Activated naive CD8-positive, alpha-beta T cell treated with anti-CD3 and anti-CD28 coated beads, Interleukin-2, amount 50 U/mL, for 24 hours (primary cell): ENCODE data around the gene FDCSP.

Experiments
- ATAC-seq: fragments of 150-1000 bp; cut with Tn5 transposase; one replicate; pipeline ENCODE4 v1.10.0; 2021
- DNase-seq: peaks from one replicate; pipeline ENCODE4 v3.0.0; 2021
- H3K27ac Mint-ChIP-seq: one replicate; pipeline ENCODE4 v1.8.0; 2021; ENCODE audit warnings: mild to moderate bottlenecking, mixed read lengths
- H3K27me3 Mint-ChIP-seq: one replicate; pipeline ENCODE4 v1.8.0; 2021; ENCODE audit warnings: mixed read lengths
- H3K36me3 Mint-ChIP-seq: one replicate; pipeline ENCODE4 v1.8.0; 2021; ENCODE audit warnings: low read depth, mixed read lengths
- H3K4me1 Mint-ChIP-seq: one replicate; pipeline ENCODE4 v1.8.0; 2021; ENCODE audit warnings: mixed read lengths
- H3K4me3 Mint-ChIP-seq: one replicate; pipeline ENCODE4 v1.8.0; 2021; ENCODE audit warnings: mild to moderate bottlenecking, moderate library complexity, mixed read lengths
- H3K9me3 Mint-ChIP-seq: one replicate; pipeline ENCODE4 v1.8.0; 2021; ENCODE audit warnings: mixed read lengths

Gene FDCSP

DNA sequence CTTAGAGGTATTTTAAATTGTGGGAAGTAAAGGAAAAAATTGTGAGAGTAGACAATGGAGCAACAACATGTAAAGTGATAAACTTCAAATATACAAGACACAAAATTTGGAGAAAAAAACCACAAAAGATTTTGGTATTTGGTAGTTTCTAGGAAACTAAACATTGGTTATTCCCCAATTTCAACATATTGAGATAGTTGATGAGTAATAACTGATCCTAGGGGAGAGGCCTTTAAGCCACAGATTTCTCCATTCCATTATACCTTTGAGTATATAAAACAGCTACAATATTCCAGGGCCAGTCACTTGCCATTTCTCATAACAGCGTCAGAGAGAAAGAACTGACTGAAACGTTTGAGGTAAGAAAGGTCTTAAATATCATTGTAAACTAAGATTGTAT, at the start of gene FDCSP:
Gene FDCSP, plus strand, starts transcription at position 301 of the 400 bp plus-strand sequence. CDS start 5,071 bp downstream, outside the sequence.
- no peak for ATAC-seq
- DNase-seq: no peak
- Mint-ChIP-seq H3K9me3 (no peaks in the 10 kb centered on the region), H3K36me3 (no peaks in the 10 kb centered on the region), H3K4me1 (no peaks in the 10 kb centered on the region), H3K27ac (no peak within 1 kb of the TSS), H3K4me3 (no peak within 1 kb of the TSS), H3K27me3 (no peaks in the 10 kb centered on the region)

DNA sequence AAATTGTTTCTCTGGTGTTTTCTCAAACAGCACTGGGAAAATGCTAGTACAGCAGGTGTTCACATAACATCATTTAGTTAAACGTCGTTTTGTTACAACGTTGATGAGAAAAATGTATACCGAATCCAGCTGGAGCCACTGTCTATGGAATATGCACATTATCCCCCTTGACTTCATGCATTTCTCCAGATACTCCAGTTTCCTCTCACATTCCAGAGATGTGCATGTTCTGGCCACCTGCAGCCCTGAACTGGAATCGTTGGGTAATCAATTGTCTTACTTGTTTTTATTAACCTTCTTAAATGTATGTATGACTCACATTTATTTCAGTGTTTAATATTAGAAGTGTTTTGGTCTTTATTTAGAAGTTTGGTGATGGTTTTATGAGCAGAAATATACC, 48.8 kb upstream of the FDCSP start:
- Mint-ChIP-seq H3K4me3 (no peak overlapping the region), H3K9me3 (no peaks in the 10 kb centered on the region), H3K27me3 (no peaks in the 10 kb centered on the region), H3K27ac (no peak overlapping the region), H3K4me1 (no peaks in the 10 kb centered on the region), H3K36me3 (no peaks in the 10 kb centered on the region)
- DNase-seq (no peak), ATAC-seq (no peak)

DNA sequence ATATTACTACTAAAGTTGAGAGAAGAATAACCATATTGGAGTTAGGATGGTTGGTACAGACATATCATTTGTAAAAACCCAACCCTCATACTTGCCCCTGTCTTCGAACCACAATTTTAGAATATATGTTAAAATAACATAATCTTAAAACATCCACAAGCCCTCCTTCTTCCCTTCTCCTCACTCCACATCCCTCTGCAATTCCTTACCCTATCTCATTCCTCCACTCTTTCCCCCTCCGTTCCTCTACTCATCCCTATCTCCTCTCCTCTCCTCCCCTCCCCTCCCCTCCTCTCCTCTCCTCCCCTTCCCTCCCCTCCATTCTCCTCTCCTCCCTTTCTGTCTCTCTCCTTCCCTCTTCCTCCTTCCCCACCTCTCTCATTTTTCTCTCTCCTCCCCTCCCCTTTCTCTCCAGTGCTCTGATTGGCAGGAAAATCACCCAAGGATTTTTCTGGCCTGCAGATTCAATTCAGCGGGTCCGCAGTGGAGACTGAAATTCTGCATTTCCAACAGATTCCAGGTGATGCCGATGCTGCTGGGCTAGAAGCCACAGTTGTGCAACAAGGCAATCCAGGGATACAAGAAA, 47.8 kb upstream of the FDCSP start:
- H3K27me3 Mint-ChIP-seq: no peaks in the 10 kb centered on the region
- H3K27ac Mint-ChIP-seq: no peak overlapping the region

GRCh38 chr4:70179811-70180210, 46.1 kb upstream of the FDCSP start:
- no peaks in the 10 kb centered on the region for H3K9me3 Mint-ChIP-seq
- DNase-seq (no peak), ATAC-seq (no peak)
- H3K27ac Mint-ChIP-seq: no peak overlapping the region
- no peaks in the 10 kb centered on the region for H3K27me3 Mint-ChIP-seq
- H3K4me1 Mint-ChIP-seq: no peaks in the 10 kb centered on the region
- H3K4me3 Mint-ChIP-seq: no peak overlapping the region
- H3K36me3 Mint-ChIP-seq: no peaks in the 10 kb centered on the region

More for the DNA sequence above, 47.8 kb upstream of the FDCSP start:
- H3K9me3 Mint-ChIP-seq: no peaks in the 10 kb centered on the region
- H3K4me1 Mint-ChIP-seq: no peaks in the 10 kb centered on the region
- no peaks in the 10 kb centered on the region for H3K36me3 Mint-ChIP-seq
- H3K4me3 Mint-ChIP-seq: no peak overlapping the region
- no peak for ATAC-seq
- DNase-seq: no peak

DNA sequence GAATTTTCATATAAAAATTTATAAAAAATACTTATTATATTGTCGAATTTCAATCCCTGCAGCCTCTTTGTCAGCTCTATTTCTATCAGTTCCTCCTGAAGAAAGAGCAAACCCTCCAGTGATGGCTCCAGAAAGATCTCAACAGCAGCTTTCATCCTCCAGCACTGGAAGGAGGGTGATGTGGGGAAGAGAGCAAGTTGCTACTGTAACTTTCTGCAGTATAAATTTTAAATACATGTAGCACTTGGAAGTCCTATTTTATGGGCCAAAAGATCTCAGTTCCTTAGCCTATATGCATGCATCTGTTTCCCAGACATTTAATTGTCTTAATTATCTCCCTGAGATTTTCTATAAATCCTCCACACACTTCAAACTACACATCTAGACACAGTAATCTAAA, 44.1 kb upstream of the FDCSP start:
- no peaks in the 10 kb centered on the region for H3K27me3 Mint-ChIP-seq
- no peaks in the 10 kb centered on the region for H3K4me1 Mint-ChIP-seq
- no peaks in the 10 kb centered on the region for H3K9me3 Mint-ChIP-seq
- H3K27ac Mint-ChIP-seq: no peak overlapping the region
- DNase-seq (no peak), ATAC-seq (no peak)
- no peak overlapping the region for H3K4me3 Mint-ChIP-seq
- H3K36me3 Mint-ChIP-seq: no peaks in the 10 kb centered on the region

- DNase-seq (no peak), ATAC-seq (no peak)
- Mint-ChIP-seq H3K27ac (no peak overlapping the region), H3K27me3 (no peaks in the 10 kb centered on the region), H3K9me3 (no peaks in the 10 kb centered on the region), H3K4me3 (no peak overlapping the region), H3K36me3 (no peaks in the 10 kb centered on the region), H3K4me1 (no peaks in the 10 kb centered on the region)
Observed at GRCh38 chr4:70182517-70183167, 43.3 kb upstream of the FDCSP start.

- no peak overlapping the region for H3K27ac Mint-ChIP-seq
- no peaks in the 10 kb centered on the region for H3K36me3 Mint-ChIP-seq
- H3K27me3 Mint-ChIP-seq: no peaks in the 10 kb centered on the region
- no peaks in the 10 kb centered on the region for H3K9me3 Mint-ChIP-seq
- peak; percentile 3 for DNase-seq
- no peak overlapping the region for H3K4me3 Mint-ChIP-seq
- no peak for ATAC-seq
- H3K4me1 Mint-ChIP-seq: no peaks in the 10 kb centered on the region
Observed at GRCh38 chr4:70183168-70183939, 42.6 kb upstream of the FDCSP start.

GRCh38 chr4:70183940-70184246, 42.0 kb upstream of the FDCSP start:
- no peak for ATAC-seq
- Mint-ChIP-seq H3K4me3 (no peak overlapping the region), H3K9me3 (no peaks in the 10 kb centered on the region), H3K27me3 (no peaks in the 10 kb centered on the region), H3K27ac (no peak overlapping the region), H3K4me1 (no peaks in the 10 kb centered on the region), H3K36me3 (no peaks in the 10 kb centered on the region)
- DNase-seq: no peak

DNA sequence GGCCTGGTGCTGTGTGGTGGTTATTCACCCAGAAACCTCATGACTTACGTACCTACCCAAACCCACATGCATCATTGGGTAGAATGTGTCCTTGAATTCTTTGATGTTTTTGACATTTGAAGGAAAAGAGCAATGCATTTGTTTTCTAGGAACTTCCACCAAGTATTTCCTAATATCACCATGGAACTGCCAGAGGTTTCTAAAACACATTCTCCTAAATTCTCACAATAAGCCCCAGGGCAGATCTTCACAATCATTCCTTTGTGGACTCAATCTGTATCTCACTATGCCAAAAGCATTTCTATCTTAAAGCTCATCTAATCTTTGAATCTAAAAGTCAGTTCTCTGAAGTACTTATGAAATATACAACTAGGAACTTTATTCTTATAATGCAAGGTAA, 38.7 kb upstream of the FDCSP start:
- Mint-ChIP-seq H3K9me3 (no peaks in the 10 kb centered on the region), H3K27ac (no peak overlapping the region), H3K36me3 (no peaks in the 10 kb centered on the region), H3K4me3 (no peak overlapping the region), H3K27me3 (no peaks in the 10 kb centered on the region), H3K4me1 (no peaks in the 10 kb centered on the region)
- DNase-seq: no peak
- ATAC-seq: no peak

DNA sequence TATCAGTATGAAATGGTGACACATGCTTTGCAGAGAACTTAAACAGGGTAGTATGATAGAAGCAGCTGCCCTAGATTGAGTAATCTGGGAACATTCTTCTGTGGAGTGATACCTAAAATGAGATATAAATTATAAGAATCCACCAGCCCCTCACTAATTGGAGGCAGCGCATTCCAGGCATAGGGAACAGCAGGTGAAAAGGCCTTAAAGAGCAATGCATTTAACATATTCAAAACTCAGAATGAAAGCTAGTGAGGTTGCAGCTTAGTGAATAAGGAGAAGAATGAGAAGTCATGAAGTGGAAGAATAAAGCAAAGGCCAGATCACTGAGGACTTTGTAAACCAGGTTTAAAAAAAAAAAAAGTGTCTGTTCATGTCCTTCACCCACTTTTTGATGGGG, 35.3 kb upstream of the FDCSP start:
- Mint-ChIP-seq H3K4me3 (no peak overlapping the region), H3K4me1 (no peaks in the 10 kb centered on the region)

GRCh38 chr4:70191647-70192046, 34.3 kb upstream of the FDCSP start:
- Mint-ChIP-seq H3K27me3 (no peaks in the 10 kb centered on the region), H3K4me1 (no peaks in the 10 kb centered on the region), H3K4me3 (no peak overlapping the region), H3K9me3 (no peaks in the 10 kb centered on the region), H3K36me3 (no peaks in the 10 kb centered on the region), H3K27ac (no peak overlapping the region)
- DNase-seq (no peak), ATAC-seq (no peak)

More for the DNA sequence above, 35.3 kb upstream of the FDCSP start:
- no peaks in the 10 kb centered on the region for H3K9me3 Mint-ChIP-seq
- no peaks in the 10 kb centered on the region for H3K36me3 Mint-ChIP-seq
- DNase-seq (no peak), ATAC-seq (no peak)
- no peaks in the 10 kb centered on the region for H3K27me3 Mint-ChIP-seq
- H3K27ac Mint-ChIP-seq: no peak overlapping the region

GRCh38 chr4:70192895-70193294, 33.0 kb upstream of the FDCSP start:
- Mint-ChIP-seq H3K36me3 (no peaks in the 10 kb centered on the region), H3K9me3 (no peaks in the 10 kb centered on the region), H3K27me3 (no peaks in the 10 kb centered on the region), H3K27ac (no peak overlapping the region), H3K4me1 (no peaks in the 10 kb centered on the region), H3K4me3 (no peak overlapping the region)
- ATAC-seq: no peak
- DNase-seq: no peak

DNA sequence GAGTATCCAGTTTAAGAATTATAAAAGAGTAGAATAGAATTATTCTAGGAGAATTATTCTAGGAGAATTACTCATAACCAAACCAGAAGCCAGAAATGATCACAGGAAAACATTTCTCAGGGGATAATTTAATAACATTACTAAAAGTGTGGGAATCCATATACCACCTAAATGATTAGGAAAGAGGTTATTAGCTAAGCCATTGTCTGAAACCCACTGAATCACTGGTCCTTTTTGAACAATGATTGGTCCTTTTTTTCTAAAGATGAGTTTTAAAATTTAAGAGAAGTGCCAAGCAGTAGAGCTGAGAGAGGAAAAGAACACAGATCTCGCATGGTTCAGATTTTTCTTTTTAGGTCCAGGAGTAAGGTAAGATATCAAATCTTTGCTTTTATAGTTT, 30.5 kb upstream of the FDCSP start, which contains the start of gene ODAM:
Gene ODAM, plus strand, starts transcription at position 301 of the 400 bp plus-strand sequence. CDS start 819 bp downstream, outside the sequence.
- H3K4me1 Mint-ChIP-seq: no peaks in the 10 kb centered on the region
- no peaks in the 10 kb centered on the region for H3K9me3 Mint-ChIP-seq

DNA sequence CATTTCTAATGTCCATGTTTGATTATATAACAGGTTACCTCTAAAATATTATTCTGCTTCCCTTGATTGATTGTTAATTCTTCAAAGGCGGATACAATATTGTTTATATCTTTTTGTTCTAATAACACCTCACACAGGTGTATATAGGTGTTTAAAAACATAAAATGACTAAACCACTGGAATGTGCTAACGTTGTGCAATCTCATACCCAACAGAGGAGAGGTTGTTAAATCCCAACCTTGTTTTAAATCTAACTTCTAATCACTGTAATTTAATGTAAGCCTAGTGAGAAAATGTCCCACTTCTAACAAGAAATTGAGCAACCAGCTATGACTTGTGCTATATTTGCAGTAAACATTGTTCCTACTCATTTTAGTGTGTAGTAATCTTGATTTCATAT, 29.1 kb upstream of the FDCSP start:
- no peak for DNase-seq
- H3K36me3 Mint-ChIP-seq: no peaks in the 10 kb centered on the region
- no peak overlapping the region for H3K27ac Mint-ChIP-seq
- no peaks in the 10 kb centered on the region for H3K27me3 Mint-ChIP-seq
- no peak overlapping the region for H3K4me3 Mint-ChIP-seq
- no peaks in the 10 kb centered on the region for H3K9me3 Mint-ChIP-seq
- no peak for ATAC-seq
- H3K4me1 Mint-ChIP-seq: no peaks in the 10 kb centered on the region

More for the DNA sequence above, 30.5 kb upstream of the FDCSP start, which contains the start of gene ODAM:
- no peaks in the 10 kb centered on the region for H3K36me3 Mint-ChIP-seq
- ATAC-seq (no peak), DNase-seq (no peak)
- H3K27ac Mint-ChIP-seq: no peak within 1 kb of the TSS
- no peak within 1 kb of the TSS for H3K4me3 Mint-ChIP-seq
- H3K27me3 Mint-ChIP-seq: no peaks in the 10 kb centered on the region

- Mint-ChIP-seq H3K4me3 (no peak overlapping the region), H3K9me3 (no peaks in the 10 kb centered on the region), H3K4me1 (no peaks in the 10 kb centered on the region), H3K27me3 (no peaks in the 10 kb centered on the region), H3K27ac (no peak overlapping the region), H3K36me3 (no peaks in the 10 kb centered on the region)
- no peak for DNase-seq
- no peak for ATAC-seq
Observed at GRCh38 chr4:70197842-70198241, 28.1 kb upstream of the FDCSP start.
